Stomach (tissue), 9 donors: ENCODE data around the gene PRR5L. TPM values are rescaled to one million over a fixed set of nuclear protein-coding genes. Genes with fewer than 3 reads are reported as not detected.

Source experiments
- DNase-seq, 2 donors: peaks; one replicate each; pipeline versions ENCODE4 v3.0.0 to v3.0.0-alpha.2; 2013 to 2019
- H3K27ac ChIP-seq, 5 donors: fragments of 200-600 bp in 4 of 5; sonication (generic) in 4 of 5; one replicate each; pipeline ENCODE4 v1.5.1; 2013 to 2019; ENCODE audit warnings: mild to moderate bottlenecking in 1 of 5, moderate library complexity in 1 of 5
- H3K27me3 ChIP-seq, 3 donors: fragments of 200-600 bp; sonication (generic); one replicate each; pipeline ENCODE4 v1.5.1; 2017 to 2019; ENCODE audit warnings: mixed run types in 1 of 3
- H3K36me3 ChIP-seq, 4 donors: fragments of 200-600 bp; sonication (generic); 1 replicate in 3 of 4; 2 replicates in 1 of 4; pipeline ENCODE4 v1.5.1; 2016 to 2019
- H3K4me1 ChIP-seq, 4 donors: fragments of 200-600 bp; sonication (generic); one replicate each; pipeline ENCODE4 v1.5.1; 2016 to 2019
- H3K4me3 ChIP-seq, 4 donors: fragments of 200-600 bp; sonication (generic) in 3 of 4; one replicate each; pipeline ENCODE4 v1.5.1; 2016 to 2019; ENCODE audit warnings: mild to moderate bottlenecking in 1 of 4
- H3K9me3 ChIP-seq, 4 donors: fragments of 200-600 bp; sonication (generic); one replicate each; pipeline ENCODE4 v1.5.1; 2016 to 2019
- EP300 ChIP-seq: sonication (generic); formaldehyde crosslinking; IDR thresholded peaks from one replicate; pipeline ENCODE4 v1.6.1; 2017; ENCODE audit warnings: antibody characterized with exemption
- POLR2A ChIP-seq, 4 donors: fragments of 450-650 bp; IDR thresholded peaks; one replicate each; pipeline ENCODE4 v1.6.1; 2016; ENCODE audit warnings: antibody characterized with exemption in 4 of 4, control low read depth in 2 of 4, mild to moderate bottlenecking in 1 of 4, moderate library complexity in 1 of 4
- POLR2AphosphoS5 ChIP-seq, 3 donors: sonication (generic); formaldehyde crosslinking; IDR thresholded peaks; one replicate each; pipeline ENCODE4 v1.6.1; 2016; ENCODE audit warnings: antibody characterized with exemption in 3 of 3
- WGBS, 5 donors: extraction: QIAGEN DNeasy Blood & Tissue Kit in 3 of 5; methylation state at CpG; one replicate each; pipeline versions ENCODE4 v1.1.5 to v1.1.7; 2013 to 2018; 5-methylcytosine and 5-hydroxymethylcytosine counted together
- intact Hi-C: fragments of 100-400 bp; cut with DNase I; formaldehyde crosslinking; loops from one replicate; pipeline ENCODE4 v1.15.1; 2023; ENCODE audit warnings: low total_unique reads
- polyA plus RNA-seq, 3 donors: library from polyadenylated mRNA; stranded (reverse); fragments of 200-250 nt; gene quantifications; one replicate each; pipeline ENCODE4 v1.2.3, GENCODE V29; 2013
- total RNA-seq, 5 donors: library from RNA; depleted of rRNA; stranded (reverse); fragments of >200 nt; gene quantifications; one replicate each; pipeline versions ENCODE4 v1.1.0 to v1.2.3, GENCODE V29; 2014 to 2016
- TF ChIP-seq, protein P1 (sequence below), 7 experiments: fragments of 450-650 bp in 4 of 7; fragments of 200-600 bp in 3 of 7; sonication (generic) in 3 of 7; IDR thresholded peaks; one replicate each; pipeline ENCODE4 v1.5.1; 2016 to 2019; ENCODE audit warnings: antibody characterized with exemption in 7 of 7, control low read depth in 2 of 7, mild to moderate bottlenecking in 1 of 7
- donor health status: healthy with polysubstance abuse.
- donor health status: Bipolar disorder and iron deficiency.
- donor health status: healthy.

Gene PRR5L
- total and polyA plus RNA-seq, 8 donors = 1.4 to 274 (median 2.4) TPM; not detected in 1

DNA sequence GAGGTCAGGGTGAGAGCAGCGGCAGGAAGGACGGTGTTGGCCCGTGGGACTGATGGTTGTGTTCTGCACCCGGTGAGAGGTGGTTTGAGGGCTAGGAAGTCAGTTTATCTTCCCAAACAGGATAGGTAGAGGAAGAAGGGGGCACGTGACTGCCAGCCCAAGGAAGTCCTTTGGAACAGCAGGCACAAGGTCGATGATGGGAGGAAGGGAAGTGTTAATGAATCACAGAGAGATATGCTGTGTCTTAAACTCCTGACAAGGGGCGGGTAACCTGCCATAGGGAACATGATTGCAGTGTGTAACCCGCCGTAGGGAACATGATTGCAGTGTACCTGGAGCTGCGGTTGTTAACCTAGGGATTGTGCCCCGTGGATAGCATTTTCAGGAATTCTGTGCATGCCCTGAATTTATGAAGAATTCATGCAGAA lies 49.0 kb downstream of the PRR5L start:
- H3K27ac ChIP-seq = no peak overlapping the region
- H3K27me3 ChIP-seq = peaks cover 0 to 14% (median 0%) of the 10 kb centered on the region in 3 donors
- intact Hi-C loops = no loop called here
- TF ChIP-seq POLR2AphosphoS5 (IDR thresholded peaks at IDR 0.05) (no peak), POLR2A (IDR thresholded peaks at IDR 0.05) (no peak), EP300 (no peak)
- TF ChIP-seq, protein P1, sequence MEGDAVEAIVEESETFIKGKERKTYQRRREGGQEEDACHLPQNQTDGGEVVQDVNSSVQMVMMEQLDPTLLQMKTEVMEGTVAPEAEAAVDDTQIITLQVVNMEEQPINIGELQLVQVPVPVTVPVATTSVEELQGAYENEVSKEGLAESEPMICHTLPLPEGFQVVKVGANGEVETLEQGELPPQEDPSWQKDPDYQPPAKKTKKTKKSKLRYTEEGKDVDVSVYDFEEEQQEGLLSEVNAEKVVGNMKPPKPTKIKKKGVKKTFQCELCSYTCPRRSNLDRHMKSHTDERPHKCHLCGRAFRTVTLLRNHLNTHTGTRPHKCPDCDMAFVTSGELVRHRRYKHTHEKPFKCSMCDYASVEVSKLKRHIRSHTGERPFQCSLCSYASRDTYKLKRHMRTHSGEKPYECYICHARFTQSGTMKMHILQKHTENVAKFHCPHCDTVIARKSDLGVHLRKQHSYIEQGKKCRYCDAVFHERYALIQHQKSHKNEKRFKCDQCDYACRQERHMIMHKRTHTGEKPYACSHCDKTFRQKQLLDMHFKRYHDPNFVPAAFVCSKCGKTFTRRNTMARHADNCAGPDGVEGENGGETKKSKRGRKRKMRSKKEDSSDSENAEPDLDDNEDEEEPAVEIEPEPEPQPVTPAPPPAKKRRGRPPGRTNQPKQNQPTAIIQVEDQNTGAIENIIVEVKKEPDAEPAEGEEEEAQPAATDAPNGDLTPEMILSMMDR (IDR thresholded peaks at IDR 0.05) = no peak
- no peak overlapping the region for H3K4me3 ChIP-seq
- DNase-seq = peak in 1 of 2 donors; percentile 50
- no peaks in the 10 kb centered on the region for H3K36me3 ChIP-seq
- no peaks in the 10 kb centered on the region for H3K9me3 ChIP-seq
- H3K4me1 ChIP-seq = no peaks in the 10 kb centered on the region
- 57 to 69% (median 60%) methylated on average over 11 of the region's 11 CpGs for WGBS, 5 donors

DNA sequence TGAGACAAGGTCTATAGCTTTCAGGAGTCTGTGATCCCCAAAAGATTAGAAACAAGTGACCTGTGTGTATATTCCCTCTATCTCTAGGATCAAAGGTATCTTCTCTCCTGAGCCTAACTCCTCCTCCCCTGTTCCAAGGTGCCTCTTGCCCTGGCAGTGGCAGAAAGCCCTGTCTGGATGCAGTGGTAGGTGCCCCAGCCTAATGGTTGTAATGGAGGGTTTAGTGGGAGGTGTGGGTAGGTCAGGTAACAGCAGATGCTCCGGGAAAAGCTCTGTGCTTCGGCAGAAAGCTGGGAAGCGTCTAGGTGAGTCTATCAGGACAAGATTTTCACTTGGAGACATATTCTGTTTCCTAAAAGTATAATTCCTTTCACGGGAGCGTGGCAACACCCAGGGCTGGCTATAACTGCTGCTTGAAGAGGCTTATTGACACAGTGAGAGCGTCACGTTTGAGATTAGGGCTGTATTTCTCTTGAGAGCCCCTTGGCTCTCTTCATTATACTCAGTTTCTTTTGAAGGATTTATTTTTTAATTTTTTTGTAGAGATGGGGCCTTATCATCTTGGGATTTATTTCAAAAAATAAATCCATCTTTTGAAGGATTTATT lies 49.5 kb downstream of the PRR5L start:
- DNase-seq = no peak
- Histone ChIP-seq H3K36me3 (no peaks in the 10 kb centered on the region), H3K27ac (no peak overlapping the region), H3K9me3 (no peaks in the 10 kb centered on the region), H3K4me3 (no peak overlapping the region), H3K27me3 (peaks cover 0 to 14% (median 0%) of the 10 kb centered on the region in 3 donors), H3K4me1 (no peaks in the 10 kb centered on the region)
- intact Hi-C loops = no loop called here
- no peak for TF ChIP-seq EP300
- no peak for TF ChIP-seq POLR2AphosphoS5 (IDR thresholded peaks at IDR 0.05)
- TF ChIP-seq, protein P1 (IDR thresholded peaks at IDR 0.05) = no peak
- TF ChIP-seq POLR2A (IDR thresholded peaks at IDR 0.05) = no peak
- WGBS, 5 donors = 51 to 76% (median 56%) methylated on average over 7 of the region's 7 CpGs

DNA sequence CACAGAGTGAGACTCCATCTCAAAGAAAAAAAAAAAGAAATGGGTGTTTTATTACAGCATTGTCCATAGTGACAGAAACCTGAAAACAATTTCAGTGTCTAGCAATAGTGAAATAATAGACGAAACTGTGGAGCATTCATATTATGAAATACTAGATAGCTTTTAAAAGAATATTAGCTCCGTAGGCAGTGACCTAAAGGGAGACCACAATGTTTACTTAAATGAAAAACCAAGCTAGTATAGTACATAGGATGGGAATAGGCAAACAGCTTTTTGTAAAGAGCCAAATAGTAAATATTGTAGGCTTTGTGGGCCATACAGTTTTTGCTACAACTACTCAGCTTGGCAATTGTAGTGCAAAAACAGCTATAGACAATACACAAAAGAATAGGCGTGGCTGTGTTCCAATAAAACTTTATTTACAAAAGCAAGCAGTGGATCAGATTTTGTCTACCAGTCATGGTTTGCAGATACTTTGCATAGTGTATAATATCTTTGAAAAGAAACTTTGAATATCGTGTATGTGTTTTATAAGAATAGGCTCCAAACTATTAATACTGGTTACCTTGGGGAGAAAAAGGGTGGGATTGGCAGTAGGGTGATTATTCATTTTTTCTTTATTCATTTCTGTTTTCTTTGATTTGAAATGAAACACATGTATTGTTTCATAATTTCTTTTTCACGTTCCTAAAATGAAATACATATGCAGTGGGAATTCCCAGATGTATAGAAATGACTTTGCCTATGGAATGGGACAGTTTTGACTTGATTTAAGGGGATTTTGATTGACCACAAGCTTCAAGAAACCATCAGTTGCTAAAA lies 50.7 kb downstream of the PRR5L start:
- H3K4me3 ChIP-seq = no peak overlapping the region
- 73 to 85% (median 78%) methylated on average over 5 of the region's 5 CpGs for WGBS, 5 donors
- TF ChIP-seq, protein P1 (IDR thresholded peaks at IDR 0.05) = no peak
- TF ChIP-seq POLR2AphosphoS5 (IDR thresholded peaks at IDR 0.05) (no peak), POLR2A (IDR thresholded peaks at IDR 0.05) (no peak), EP300 (no peak)

DNA sequence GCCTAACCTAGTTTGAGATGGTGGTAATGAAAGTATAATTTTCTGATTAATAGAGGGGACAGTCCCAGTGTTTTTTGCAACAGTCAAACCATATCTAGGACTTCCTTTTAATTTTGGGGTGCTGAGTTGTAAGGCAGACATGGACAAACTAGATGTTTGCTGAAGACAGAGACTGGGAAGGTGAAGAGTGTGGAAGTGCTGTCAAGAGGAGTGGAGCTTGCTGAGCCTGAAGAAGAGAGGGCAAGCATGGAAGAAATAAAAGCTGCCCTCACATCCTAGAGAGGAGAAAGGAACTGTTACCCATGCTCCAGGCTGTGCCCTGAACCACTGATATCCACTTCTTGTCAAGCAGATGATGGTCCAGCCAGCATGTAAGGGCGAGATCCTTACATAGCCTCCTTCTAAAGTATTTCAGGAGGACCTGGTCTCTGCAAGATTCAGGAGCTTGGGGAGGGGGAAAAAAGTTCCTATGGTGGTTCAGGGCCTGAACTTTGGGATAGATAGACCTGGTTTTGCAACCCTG lies 51.4 kb downstream of the PRR5L start:
- no peaks in the 10 kb centered on the region for H3K27me3 ChIP-seq
- WGBS, 5 donors = 88 to 97% (median 94%) methylated on average over 1 of the region's 1 CpG
- no peak for DNase-seq
- no peaks in the 10 kb centered on the region for H3K36me3 ChIP-seq
- TF ChIP-seq, protein P1 (IDR thresholded peaks at IDR 0.05) = no peak
- TF ChIP-seq EP300 (no peak), POLR2AphosphoS5 (IDR thresholded peaks at IDR 0.05) (no peak), POLR2A (IDR thresholded peaks at IDR 0.05) (no peak)
- no peak overlapping the region for H3K4me3 ChIP-seq
- no peaks in the 10 kb centered on the region for H3K4me1 ChIP-seq
- no peaks in the 10 kb centered on the region for H3K9me3 ChIP-seq
- no peak overlapping the region for H3K27ac ChIP-seq
- intact Hi-C loops = no loop called here

More for the DNA sequence above, 50.7 kb downstream of the PRR5L start:
- Histone ChIP-seq H3K27me3 (peaks cover 0 to 3% (median 0%) of the 10 kb centered on the region in 3 donors), H3K4me1 (no peaks in the 10 kb centered on the region), H3K36me3 (no peaks in the 10 kb centered on the region), H3K27ac (no peak overlapping the region), H3K9me3 (no peaks in the 10 kb centered on the region)
- intact Hi-C loops = no loop called here
- DNase-seq = no peak
